Endothelial cell of umbilical vein (primary cell): Measurements from ENCODE around the gene TYW1. TPM values are rescaled to one million over a fixed set of nuclear protein-coding genes. Genes with fewer than 3 reads are reported as not detected.
"Not testable (repeated sequence)": the region's sequence is repeated elsewhere in the genome, so short reads cannot be mapped to it uniquely, and the experiment has no call there.

ENCODE experiments used
- BruUV-seq: library from RNA; stranded (reverse); fragments of 400-500 nt; replicated peaks from 2 replicates; lab custom pipeline; 2021; lab: Mats Ljungman, UMichigan
- CTCF ChIA-PET: fragments of 300-600, 350-600 bp; sonication (Branson Sonifier 250); formaldehyde crosslinking; loops from one replicate; lab custom pipeline; 2021; ENCODE audit warnings: antibody characterized with exemption, inconsistent platforms; lab: Charles Lee
- POLR2A ChIA-PET: fragments of 300-600, 350-600 bp; sonication (Branson Sonifier 250); formaldehyde crosslinking; loops from one replicate; lab custom pipeline; 2021; ENCODE audit warnings: antibody characterized with exemption, inconsistent platforms; lab: Charles Lee
- DNase-seq: peaks from one replicate; pipeline ENCODE4 v3.0.0-alpha.2; 2011; ENCODE audit warnings: low read depth, low spot score
- FAIRE-seq: peaks from 2 replicates; lab custom pipeline; 2011; peaks lifted over from hg19 to GRCh38; lab: Jason Lieb, UNC
- H2AFZ ChIP-seq: 2 replicates; pipeline ENCODE4 v1.6.0; 2012; ENCODE audit warnings: low read depth, low read length, control low read depth, inconsistent platforms
- H3K27ac ChIP-seq: 2 replicates; pipeline ENCODE4 v1.5.1; 2011; ENCODE audit warnings: low read depth, mild to moderate bottlenecking, control low read depth, low read length, moderate library complexity; ENCODE audit not compliant: insufficient read depth
- H3K27me3 ChIP-seq, 2 experiments: 2 replicates each; pipeline versions ENCODE4 v1.6.0 to v1.6.1; 2011; ENCODE audit warnings: low read length in 2 of 2, mixed read lengths in 1 of 2; ENCODE audit not compliant: control insufficient read depth in 2 of 2, insufficient read depth in 2 of 2
- H3K36me3 ChIP-seq, 2 experiments: 2 replicates in 1 of 2; 3 replicates in 1 of 2; pipeline ENCODE4 v1.5.1; 2011; ENCODE audit warnings: low read length in 2 of 2, mild to moderate bottlenecking in 1 of 2, moderate library complexity in 1 of 2; ENCODE audit not compliant: control insufficient read depth in 2 of 2, insufficient read depth in 2 of 2; ENCODE audit errors: extremely low read depth in 1 of 2
- H3K4me1 ChIP-seq: 3 replicates; pipeline ENCODE4 v1.5.1; 2011; ENCODE audit warnings: mild to moderate bottlenecking, low read length; ENCODE audit not compliant: control insufficient read depth, insufficient read depth; ENCODE audit errors: extremely low read depth
- H3K4me2 ChIP-seq: 2 replicates; pipeline ENCODE4 v1.6.1; 2011; ENCODE audit warnings: low read length, control low read depth, mixed read lengths; ENCODE audit not compliant: insufficient read depth
- H3K4me3 ChIP-seq, 3 experiments: fragments of 200-600 bp in 1 of 3; sonication (generic), shearing (Covaris generic) in 1 of 3; replicated peaks in 1 of 3; 2 replicates each; pipeline ENCODE4 v1.5.1; 2011 to 2016; ENCODE audit warnings: control low read depth in 3 of 3, low read length in 3 of 3, mild to moderate bottlenecking in 2 of 3, inconsistent platforms in 1 of 3, low read depth in 1 of 3, moderate library complexity in 1 of 3; ENCODE audit not compliant: insufficient read depth in 1 of 3
- H3K79me2 ChIP-seq: 2 replicates; pipeline ENCODE4 v1.6.0; 2012; ENCODE audit warnings: low read length, inconsistent platforms; ENCODE audit not compliant: control insufficient read depth, insufficient read depth
- H3K9ac ChIP-seq: replicated peaks from 2 replicates; pipeline ENCODE3; 2011; ENCODE audit warnings: low read length, control low read depth; ENCODE audit not compliant: insufficient read depth; ENCODE audit errors: extremely low read depth
- H3K9me1 ChIP-seq: replicated peaks from 3 replicates; pipeline ENCODE4 v1.6.0; 2011; ENCODE audit warnings: mild to moderate bottlenecking, low read length; ENCODE audit not compliant: control insufficient read depth, insufficient read depth; ENCODE audit errors: extremely low read depth
- H3K9me3 ChIP-seq: replicated peaks from 2 replicates; pipeline ENCODE4 v1.5.1; 2012; ENCODE audit warnings: low read length, inconsistent platforms; ENCODE audit not compliant: control insufficient read depth, insufficient read depth
- H4K20me1 ChIP-seq: replicated peaks from 2 replicates; pipeline ENCODE3; 2011; ENCODE audit warnings: mild to moderate bottlenecking, low read length; ENCODE audit not compliant: control insufficient read depth, insufficient read depth; ENCODE audit errors: extremely low read depth
- dilution Hi-C: fragments of 300-500 bp; cut with MboI; formaldehyde crosslinking; loops from one replicate; pipeline ENCODE4 v1.15.0; 2019; ENCODE audit warnings: low sequenced_read_pairs; ENCODE audit not compliant: extremely low pct_ligation_motif_present
- intact Hi-C: fragments of 100-400 bp; cut with micrococcal nuclease; formaldehyde crosslinking; loops from one replicate; pipeline ENCODE4 v1.10.0; 2022
- polyA plus RNA-seq, 4 experiments: library from polyadenylated mRNA; depleted of rRNA in 3 of 4; stranded (reverse) in 3 of 4; unstranded in 1 of 4; fragments of >200 nt; gene quantifications; 2 replicates each; pipeline versions ENCODE4 v1.2.1 to v1.2.3, GENCODE V29; 2011 to 2012; ENCODE audit warnings: missing spikeins in 1 of 4
- total RNA-seq: library from RNA; stranded (reverse); gene quantifications from 2 replicates; pipeline ENCODE4 v1.2.3, GENCODE V29; 2021

The TYW1 gene
- total and polyA plus RNA-seq, 2 donors (not counting 3 experiments of a cell fraction or from before 2014, with no cell fraction given): 7.7 to 15.9 TPM

DNA sequence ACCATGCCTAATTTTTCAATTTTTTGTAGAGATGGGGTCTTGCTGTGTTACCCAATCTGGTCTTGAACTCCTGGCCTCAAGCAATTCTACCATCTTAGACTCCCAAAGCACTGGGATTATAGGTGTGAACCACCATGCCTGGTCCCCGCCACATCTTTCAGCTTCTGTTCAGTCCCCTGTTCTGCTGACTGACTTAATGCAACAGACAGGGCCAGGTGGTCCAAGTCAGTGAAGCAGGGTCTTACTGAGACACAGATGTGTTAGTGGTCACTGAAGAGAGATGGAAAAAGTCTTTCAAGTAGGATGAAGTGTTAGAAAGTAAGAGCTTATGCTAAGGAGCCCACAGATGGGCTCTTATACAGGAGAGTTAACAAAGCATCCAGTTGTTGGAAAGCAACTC, 246.2 kb downstream of the TYW1 start:
- FAIRE-seq, intact Hi-C loops, H4K20me1 ChIP-seq, H3K4me2 ChIP-seq, H2AFZ ChIP-seq, BruUV-seq, H3K27me3 ChIP-seq, POLR2A ChIA-PET, H3K9ac ChIP-seq, H3K9me1 ChIP-seq, H3K4me1 ChIP-seq, DNase-seq, H3K9me3 ChIP-seq, H3K79me2 ChIP-seq, H3K27ac ChIP-seq, H3K36me3 ChIP-seq, H3K4me3 ChIP-seq, dilution Hi-C loops: not testable (repeated sequence)
- CTCF ChIA-PET: interaction anchor here (0.7 kb wide), 1 partner anchor 59 kb away, joined by 3 read pairs; no protein-coding TSS in a partner anchor

DNA sequence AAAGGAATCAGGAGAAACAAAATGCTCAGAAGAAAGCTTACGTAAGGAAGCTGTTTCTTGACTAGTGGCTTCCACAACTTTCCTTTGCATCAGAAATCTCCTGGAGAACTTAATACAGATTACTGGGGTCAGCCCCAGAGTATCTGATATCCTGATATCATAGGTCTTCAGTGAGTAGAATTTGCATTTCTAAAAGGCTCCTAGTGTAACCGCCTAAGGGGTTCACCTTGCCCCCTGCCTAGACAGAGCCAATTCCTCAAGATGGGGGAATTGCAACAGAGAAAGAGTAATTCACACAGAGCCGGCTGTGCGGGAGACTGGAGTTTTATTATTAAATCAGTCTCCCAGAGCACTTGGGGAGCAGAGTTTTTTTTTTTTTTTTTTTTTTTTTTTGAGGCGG, 251.7 kb downstream of the TYW1 start:
- H3K9me3 ChIP-seq, CTCF ChIA-PET, H3K9ac ChIP-seq, H3K27me3 ChIP-seq, BruUV-seq, dilution Hi-C loops, H3K36me3 ChIP-seq, DNase-seq, H3K9me1 ChIP-seq, H3K4me1 ChIP-seq, H4K20me1 ChIP-seq, H3K4me2 ChIP-seq, FAIRE-seq, H3K79me2 ChIP-seq, intact Hi-C loops, H2AFZ ChIP-seq, H3K4me3 ChIP-seq, H3K27ac ChIP-seq: not testable (repeated sequence)
- POLR2A ChIA-PET: interaction anchor here (0.7 kb wide), 1 partner anchor 120 kb away, joined by 6 read pairs; no protein-coding TSS in a partner anchor
